K562 (cell line): ENCODE results near the gene SOWAHC. TPM values are rescaled to one million over a fixed set of nuclear protein-coding genes. Genes with fewer than 3 reads are reported as not detected.

Experiments
- ATAC-seq: fragments of 200-7000 bp; cut with Tn5 transposase; 3 replicates; pipeline ENCODE4 v1.9.1; 2020; ENCODE audit warnings: moderate library complexity
- BruUV-seq: library from RNA; stranded (reverse); fragments of 400-500 nt; replicated peaks from 2 replicates; lab custom pipeline; 2021; lab: Mats Ljungman, UMichigan
- CTCF ChIA-PET: fragments of 300-600 bp; formaldehyde crosslinking; extraction: SDS; loops from one replicate; lab custom pipeline; 2021; ENCODE audit warnings: low intra/inter-chr PET ratio; lab: Yijun Ruan, JAX
- POLR2A ChIA-PET: fragments of 300-600, 350-650 bp; sonication (Branson Sonifier 250); formaldehyde crosslinking; extraction: SDS; loops from one replicate; lab custom pipeline; 2021; ENCODE audit warnings: antibody characterized with exemption, inconsistent platforms; lab: Yijun Ruan, JAX
- DNase-seq, 4 experiments: peaks; one replicate each; pipeline versions ENCODE4 v3.0.0 to v3.0.0-alpha.2; 2011 to 2018; ENCODE audit warnings: low spot score in 3 of 4, mixed read lengths in 3 of 4; ENCODE audit errors: extremely low read depth in 1 of 4
- FAIRE-seq: peaks from 2 replicates; lab custom pipeline; 2011; peaks lifted over from hg19 to GRCh38; lab: Jason Lieb, UNC
- H2AFZ ChIP-seq: 2 replicates; pipeline ENCODE4 v1.6.0; 2011; ENCODE audit warnings: low read depth, low read length, control low read depth, inconsistent platforms
- H3K27ac ChIP-seq: fragments of 200-600 bp; 3 replicates; pipeline ENCODE4 v1.8.0; 2011; ENCODE audit warnings: low read depth, mild to moderate bottlenecking, control low read depth, inconsistent platforms, low read length, moderate library complexity, mixed read lengths; ENCODE audit errors: extremely low read depth
- H3K27me3 ChIP-seq, 2 experiments: fragments of 300-600 bp in 1 of 2; 2 replicates in 1 of 2; 3 replicates in 1 of 2; pipeline versions ENCODE4 v1.6.0 to v1.8.0; 2011; ENCODE audit warnings: inconsistent platforms in 2 of 2, low read length in 2 of 2, mild to moderate bottlenecking in 1 of 2, mixed read lengths in 1 of 2, moderate library complexity in 1 of 2; ENCODE audit not compliant: control insufficient read depth in 2 of 2, insufficient read depth in 2 of 2
- H3K36me3 ChIP-seq: fragments of 300-600 bp; 3 replicates; pipeline ENCODE4 v1.8.0; 2011; ENCODE audit warnings: mild to moderate bottlenecking, low read length, inconsistent platforms; ENCODE audit not compliant: control insufficient read depth, insufficient read depth
- H3K4me1 ChIP-seq, 2 experiments: fragments of 200-600 bp in 1 of 2; replicated peaks in 1 of 2; 2 replicates in 1 of 2; 3 replicates in 1 of 2; pipeline versions ENCODE4 v1.5.1 to v1.8.0; 2011; ENCODE audit warnings: inconsistent platforms in 2 of 2, low read length in 2 of 2, mild to moderate bottlenecking in 1 of 2, mixed read lengths in 1 of 2, moderate library complexity in 1 of 2; ENCODE audit not compliant: control insufficient read depth in 2 of 2, insufficient read depth in 2 of 2
- H3K4me2 ChIP-seq: 2 replicates; pipeline ENCODE4 v1.6.1; 2011; ENCODE audit warnings: low read length, control low read depth, inconsistent platforms, mixed read lengths; ENCODE audit not compliant: insufficient read depth
- H3K4me3 ChIP-seq: fragments of 200-600 bp; sonication (generic), shearing (Covaris generic); 2 replicates; pipeline ENCODE4 v1.5.1; 2016; ENCODE audit warnings: control low read depth, inconsistent platforms
- H3K79me2 ChIP-seq: fragments of 200-600 bp; 3 replicates; pipeline ENCODE4 v1.8.0; 2011; ENCODE audit warnings: low read length, inconsistent platforms; ENCODE audit not compliant: control insufficient read depth, insufficient read depth
- H3K9ac ChIP-seq, 2 experiments: 2 replicates each; pipeline versions ENCODE4 v1.6.0 to v1.6.1; 2011; ENCODE audit warnings: low read depth in 2 of 2, low read length in 2 of 2, control low read depth in 1 of 2, inconsistent platforms in 1 of 2, mild to moderate bottlenecking in 1 of 2, mixed read lengths in 1 of 2; ENCODE audit not compliant: insufficient read depth in 1 of 2
- H3K9me1 ChIP-seq: one replicate; pipeline ENCODE4 v1.6.0; 2011; ENCODE audit warnings: inconsistent platforms, mild to moderate bottlenecking, low read length, moderate library complexity; ENCODE audit not compliant: control insufficient read depth, insufficient read depth
- H3K9me3 ChIP-seq: replicated peaks from 2 replicates; pipeline ENCODE4 v1.5.1; 2011; ENCODE audit warnings: low read depth, low read length, inconsistent platforms; ENCODE audit not compliant: control insufficient read depth, insufficient read depth
- H4K20me1 ChIP-seq: replicated peaks from 2 replicates; pipeline ENCODE4 v1.6.1; 2011; ENCODE audit warnings: low read length, inconsistent platforms, mixed read lengths; ENCODE audit not compliant: control insufficient read depth, insufficient read depth
- HMG20B ChIP-seq: fragments of 250-450 bp; sonication (Bioruptor Pico); IDR thresholded peaks from 2 replicates; pipeline ENCODE4 v1.5.0; 2021; ENCODE audit warnings: mild to moderate bottlenecking
- NCOA4 ChIP-seq: fragments of 450-650 bp; IDR thresholded peaks from 2 replicates; pipeline ENCODE4 v1.6.1; 2018; ENCODE audit warnings: mild to moderate bottlenecking; ENCODE audit not compliant: partially characterized antibody
- POLR2H ChIP-seq: IDR thresholded peaks from 2 replicates; pipeline ENCODE4 v1.6.1; 2016; ENCODE audit warnings: missing genetic modification characterization, low read depth, mild to moderate bottlenecking, control low read depth, missing compliant biosample characterization, moderate library complexity
- ZNF384 ChIP-seq: IDR thresholded peaks from 2 replicates; pipeline ENCODE4 v1.6.1; 2012; ENCODE audit warnings: low read depth, low read length, improper control_type of control experiment
- WGBS: fragments of 100-300 bp; shearing (Covaris generic); methylation state at CpG from one replicate; pipeline ENCODE4 v1.1.6; 2016; ENCODE audit warnings: low coverage, mixed read lengths; ENCODE audit not compliant: insufficient coverage; ENCODE audit errors: missing lambda C conversion rate; 5-methylcytosine and 5-hydroxymethylcytosine counted together
- in situ Hi-C: fragments of 300-500 bp; cut with MboI; formaldehyde crosslinking; loops from 4 replicates; pipeline ENCODE4 v1.15.0; 2018; ENCODE audit warnings: inconsistent platforms, mixed read lengths
- intact Hi-C: fragments of 100-400 bp; cut with micrococcal nuclease; formaldehyde crosslinking; loops from 2 replicates; pipeline ENCODE4 v1.14.2; 2022
- polyA plus RNA-seq, 8 experiments: library from polyadenylated mRNA; depleted of rRNA in 4 of 8; stranded (reverse) in 5 of 8; unstranded in 3 of 8; fragments of >200 nt; fragmentation: Nextera tagmentation in 2 of 8; fragmentation: Illumina TruSeq in 1 of 8; extraction: Ambion mirVana in 2 of 8; extraction: Trizol in 1 of 8; gene quantifications; 2 replicates each; pipeline versions ENCODE4 v1.2.1 to v1.2.3, GENCODE V29; 2011 to 2014; ENCODE audit warnings: inconsistent platforms in 1 of 8, missing spikeins in 1 of 8
- total RNA-seq, 7 experiments: library from RNA; depleted of rRNA in 6 of 7; stranded (reverse); fragments of >200 nt in 6 of 7; fragmentation: Illumina TruSeq in 2 of 7; extraction: Trizol in 2 of 7; gene quantifications; 2 replicates each; pipeline versions ENCODE4 v1.2.1 to v1.2.3, GENCODE V29; 2011 to 2021; ENCODE audit warnings: low replicate concordance in 1 of 7
- TF ChIP-seq, protein P1 (sequence below): fragments of 150-350 bp; conservative IDR thresholded peaks from 2 replicates; pipeline ENCODE4 v1.6.1; 2014; ENCODE audit warnings: low read length

SOWAHC gene
- total and polyA plus RNA-seq, 9 of the 15 experiments (the other 6 are each of a cell fraction or from before 2014, with no cell fraction given), result 0.04 TPM; not detected in 8

DNA sequence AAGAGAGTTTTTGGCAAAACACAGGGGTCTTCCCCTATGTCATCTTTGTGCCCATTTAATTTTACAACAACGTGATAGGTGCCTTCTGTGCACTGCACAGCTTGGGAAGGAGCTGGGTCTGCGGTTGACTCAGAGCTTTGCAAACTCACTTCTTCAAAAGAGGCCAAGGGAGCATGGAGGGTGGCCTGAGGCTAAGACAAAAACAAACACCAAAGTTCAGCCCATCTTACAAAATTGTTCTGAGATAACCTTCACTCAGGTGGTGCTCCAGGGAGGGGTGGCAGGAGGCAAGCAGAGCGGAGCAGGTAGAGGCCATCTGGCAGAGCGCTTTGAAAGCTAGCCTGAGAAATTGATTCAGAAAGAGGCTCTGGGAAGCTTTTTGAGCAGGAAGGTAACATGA is 9.8 kb downstream of the SOWAHC start:
- BruUV-seq, result no TSS peak
- TF ChIP-seq, protein P1, sequence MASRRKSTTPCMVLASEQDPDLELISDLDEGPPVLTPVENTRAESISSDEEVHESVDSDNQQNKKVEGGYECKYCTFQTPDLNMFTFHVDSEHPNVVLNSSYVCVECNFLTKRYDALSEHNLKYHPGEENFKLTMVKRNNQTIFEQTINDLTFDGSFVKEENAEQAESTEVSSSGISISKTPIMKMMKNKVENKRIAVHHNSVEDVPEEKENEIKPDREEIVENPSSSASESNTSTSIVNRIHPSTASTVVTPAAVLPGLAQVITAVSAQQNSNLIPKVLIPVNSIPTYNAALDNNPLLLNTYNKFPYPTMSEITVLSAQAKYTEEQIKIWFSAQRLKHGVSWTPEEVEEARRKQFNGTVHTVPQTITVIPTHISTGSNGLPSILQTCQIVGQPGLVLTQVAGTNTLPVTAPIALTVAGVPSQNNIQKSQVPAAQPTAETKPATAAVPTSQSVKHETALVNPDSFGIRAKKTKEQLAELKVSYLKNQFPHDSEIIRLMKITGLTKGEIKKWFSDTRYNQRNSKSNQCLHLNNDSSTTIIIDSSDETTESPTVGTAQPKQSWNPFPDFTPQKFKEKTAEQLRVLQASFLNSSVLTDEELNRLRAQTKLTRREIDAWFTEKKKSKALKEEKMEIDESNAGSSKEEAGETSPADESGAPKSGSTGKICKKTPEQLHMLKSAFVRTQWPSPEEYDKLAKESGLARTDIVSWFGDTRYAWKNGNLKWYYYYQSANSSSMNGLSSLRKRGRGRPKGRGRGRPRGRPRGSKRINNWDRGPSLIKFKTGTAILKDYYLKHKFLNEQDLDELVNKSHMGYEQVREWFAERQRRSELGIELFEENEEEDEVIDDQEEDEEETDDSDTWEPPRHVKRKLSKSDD, result no peak
- TF ChIP-seq POLR2H (tag) (no peak), ZNF384 (no peak), NCOA4 (no peak), HMG20B (CRISPR knock-in tag) (no peak)
- Histone ChIP-seq H3K27me3 (peaks cover 2 to 4% of the 10 kb centered on the region in 2 experiments; a peak in 2 of 5 replicates), H3K9me1 (no peaks in the 10 kb centered on the region), H3K4me3 (no peak overlapping the region), H3K79me2 (no peaks in the 10 kb centered on the region), H2AFZ (no peak overlapping the region), H3K27ac (no peak overlapping the region), H3K9ac (no peak overlapping the region), H4K20me1 (no peaks in the 10 kb centered on the region), H3K4me2 (no peak overlapping the region), H3K4me1 (no peaks in the 10 kb centered on the region), H3K9me3 (no peaks in the 10 kb centered on the region), H3K36me3 (no peaks in the 10 kb centered on the region)
- FAIRE-seq (no peak), ATAC-seq (no peak), DNase-seq (no peak)
- 5% methylated on average over 4 of the region's 4 CpGs for WGBS
- in situ Hi-C loops (no loop called here), intact Hi-C loops (no loop called here)
- ChIA-PET CTCF (no interaction called here), POLR2A (no interaction called here)
